Kidney glomerular epithelial cell (primary cell): ENCODE results near the gene PGAM4.
"Not testable (repeated sequence)": the region's sequence is repeated elsewhere in the genome, so short reads cannot be mapped to it uniquely, and the experiment has no call there.

Experiments used
- DNase-seq: peaks from one replicate; lab custom pipeline; 2025; lab: John Stamatoyannopoulos, UW

Gene PGAM4

DNA sequence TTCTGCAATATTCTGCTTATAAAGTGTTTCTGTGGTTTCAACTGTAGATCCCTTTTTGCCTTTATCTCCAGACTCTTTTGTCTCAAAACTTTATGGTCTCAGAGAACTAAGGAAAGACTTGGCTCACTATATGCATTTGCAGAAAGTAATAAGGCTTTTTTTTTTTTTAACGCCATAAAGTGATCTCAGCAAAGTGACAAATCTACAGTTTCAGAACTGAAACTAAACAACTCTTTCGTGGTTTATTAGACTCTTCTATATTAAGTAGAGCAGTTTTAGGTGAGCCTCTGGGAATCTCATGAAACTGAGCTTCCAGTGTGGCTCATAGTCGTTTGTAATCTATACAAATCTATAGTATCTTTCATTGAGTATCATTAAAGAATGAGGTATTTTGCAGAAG is 43.7 kb downstream of the PGAM4 start:
- no peak for DNase-seq

DNA sequence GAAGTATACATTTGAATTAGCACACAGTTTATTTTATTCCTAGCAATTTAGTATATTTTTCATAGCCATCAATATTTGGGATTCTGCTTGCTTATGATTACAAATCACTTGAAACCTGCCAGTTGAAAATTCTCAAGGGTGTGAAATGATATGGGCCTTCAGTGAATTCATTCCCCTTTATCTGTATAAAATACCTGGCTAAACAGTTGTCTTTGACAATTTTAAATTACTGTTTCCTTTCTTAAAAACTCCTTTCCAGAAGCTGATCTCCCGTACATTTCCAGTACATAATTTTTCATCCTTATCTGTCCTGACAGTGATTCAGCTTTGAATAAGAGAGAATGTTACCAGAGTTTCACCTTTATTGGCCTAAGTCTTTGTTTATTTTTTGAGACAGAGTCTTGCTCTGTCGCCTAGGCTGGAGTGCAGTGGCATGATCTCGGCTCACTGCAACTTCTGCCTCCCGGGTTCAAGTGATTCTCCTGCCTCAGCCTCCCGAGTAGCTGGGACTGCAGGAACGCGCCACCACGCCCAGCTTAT is 45.0 kb downstream of the PGAM4 start:
- DNase-seq, result no peak

DNA sequence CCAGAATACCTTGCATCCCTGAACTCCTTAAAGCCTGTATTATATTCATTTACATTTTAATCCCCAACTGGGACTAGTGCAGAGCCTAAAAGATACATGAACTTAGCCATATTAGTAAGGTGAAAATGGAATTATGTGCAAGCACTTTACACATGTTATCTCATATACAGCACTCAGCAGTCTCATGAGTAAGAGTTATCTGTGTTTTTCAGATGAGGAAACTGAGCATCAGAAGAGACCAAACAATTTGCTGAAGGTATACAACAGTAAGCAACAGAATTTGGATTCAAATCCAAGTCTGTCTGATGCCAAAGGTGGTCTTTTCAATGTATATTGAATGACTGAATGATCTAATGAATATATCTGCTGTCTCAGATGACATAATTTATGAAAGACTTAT is 46.7 kb downstream of the PGAM4 start:
- no peak for DNase-seq

DNA sequence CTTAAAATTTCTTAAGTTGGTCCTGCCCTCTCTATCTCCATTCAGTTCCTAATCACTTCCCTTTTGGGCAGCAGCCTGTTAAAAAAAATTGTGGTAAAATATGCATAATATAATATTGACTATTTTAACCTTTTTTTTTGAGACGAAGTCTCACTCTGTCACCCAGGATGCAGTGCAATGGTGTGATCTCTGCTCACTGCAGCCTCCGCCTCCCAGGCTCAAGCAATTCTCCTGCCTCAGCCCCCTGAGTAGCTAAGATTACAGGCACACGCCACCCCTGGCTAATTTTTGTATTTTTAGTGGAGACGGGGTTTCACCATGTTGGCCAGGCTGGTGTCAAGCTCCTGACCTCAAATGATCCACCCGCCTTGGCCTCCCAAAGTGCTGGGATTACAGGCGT is 50.1 kb downstream of the PGAM4 start:
- not testable (repeated sequence) for DNase-seq

DNA sequence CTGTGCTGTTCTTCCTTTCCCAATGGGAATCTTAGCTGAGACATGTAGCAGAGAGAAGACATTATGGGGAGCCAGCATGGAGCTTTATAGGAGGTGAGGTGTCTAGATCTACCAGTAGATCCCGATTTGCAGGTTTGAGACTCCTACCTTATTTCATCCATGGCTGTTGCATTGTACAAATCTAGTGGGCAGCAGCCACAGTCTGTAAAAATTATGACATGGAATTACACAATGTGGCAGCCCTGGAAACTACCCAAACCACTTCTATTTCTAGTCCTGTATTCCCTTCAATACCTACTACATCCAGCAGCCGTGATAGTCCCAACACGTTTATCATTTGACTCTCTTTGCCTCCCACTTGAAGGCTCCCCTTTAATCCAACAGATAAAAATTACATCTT is 50.9 kb downstream of the PGAM4 start:
- no peak for DNase-seq
